HG02763 (cell line): Measurements from ENCODE around the gene PPT2.
A peak's percentile ranks its signal among the peaks of the same experiment; 100 is the strongest.

Experiments
- ATAC-seq: cut with Tn5 transposase; IDR thresholded peaks from one replicate; pipeline ENCODE4 v1.9.1; 2021; ENCODE audit warnings: mild to moderate bottlenecking, moderate library complexity; ENCODE audit not compliant: unreplicated experiment

PPT2 gene, protein sequence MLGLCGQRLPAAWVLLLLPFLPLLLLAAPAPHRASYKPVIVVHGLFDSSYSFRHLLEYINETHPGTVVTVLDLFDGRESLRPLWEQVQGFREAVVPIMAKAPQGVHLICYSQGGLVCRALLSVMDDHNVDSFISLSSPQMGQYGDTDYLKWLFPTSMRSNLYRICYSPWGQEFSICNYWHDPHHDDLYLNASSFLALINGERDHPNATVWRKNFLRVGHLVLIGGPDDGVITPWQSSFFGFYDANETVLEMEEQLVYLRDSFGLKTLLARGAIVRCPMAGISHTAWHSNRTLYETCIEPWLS

DNA sequence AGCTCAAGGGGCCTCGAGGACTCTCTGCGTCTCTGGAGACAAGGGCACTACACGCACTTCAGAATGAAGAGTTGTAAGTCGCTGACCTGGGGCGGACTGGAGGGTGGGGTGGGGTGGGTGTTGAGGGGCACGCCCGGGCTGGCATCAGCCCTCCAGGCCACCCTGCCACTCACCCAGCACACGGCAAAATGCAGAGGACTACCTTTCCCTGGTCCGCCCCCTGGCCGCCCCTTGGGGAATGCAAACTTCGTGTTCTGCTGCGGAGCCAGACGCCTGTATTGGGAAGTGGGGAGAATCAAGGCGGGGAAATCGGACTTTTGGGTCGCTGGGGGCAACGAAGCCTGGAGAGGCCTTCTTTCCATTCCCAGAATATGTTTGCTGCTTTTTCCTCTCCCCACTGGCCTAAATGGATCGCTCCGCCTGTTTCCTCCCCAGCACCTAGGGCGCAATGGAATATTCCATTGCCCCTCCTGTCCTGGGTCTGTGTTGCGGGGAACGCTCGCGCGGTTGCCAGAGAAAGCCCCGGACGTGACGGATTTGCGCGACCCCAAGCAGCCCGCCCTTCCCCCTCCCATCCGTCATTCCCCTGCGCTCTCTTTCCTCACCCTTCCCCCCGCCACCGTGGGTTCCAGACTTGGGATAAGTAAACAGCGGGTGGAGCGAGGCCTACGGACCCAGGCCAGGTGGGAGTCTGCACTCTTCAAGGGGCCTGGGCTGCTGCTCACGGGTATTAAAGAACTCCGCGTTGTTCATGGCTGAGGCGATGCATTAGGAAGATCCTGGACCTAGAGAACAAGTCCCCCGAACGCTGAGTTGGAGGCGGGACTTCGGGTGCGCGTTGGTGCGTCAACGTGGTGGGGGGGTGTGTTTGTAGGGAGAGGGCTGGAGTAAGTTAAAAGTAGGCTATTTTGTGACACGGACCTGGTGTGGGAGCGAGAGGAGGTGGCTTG lies at the start of gene PPT2:
PPT2 (plus strand) TSS at position 578 of the 950 bp plus-strand sequence. CDS start 454 bp downstream, outside the sequence.
- ATAC-seq: peak; percentile 23

DNA sequence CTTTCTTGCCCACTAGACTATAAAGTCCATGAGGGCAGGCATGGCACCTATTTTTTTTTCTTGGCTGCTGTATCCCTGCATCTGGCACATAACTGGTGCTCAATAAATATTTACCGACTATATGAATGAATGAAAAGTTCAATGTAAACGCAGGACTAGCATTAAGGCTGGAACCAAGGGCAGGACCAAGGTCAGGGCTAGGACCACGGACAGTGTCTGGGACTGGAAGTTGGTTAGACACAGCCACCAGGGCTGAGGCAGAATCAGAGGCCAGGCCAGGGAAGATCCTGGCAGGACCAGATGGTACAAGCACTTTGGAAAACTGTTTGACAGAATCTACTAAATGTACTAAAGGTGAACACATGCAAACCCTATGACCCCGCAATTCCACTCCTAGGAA lies 48.5 kb upstream of the PPT2 start:
- no peak for ATAC-seq

DNA sequence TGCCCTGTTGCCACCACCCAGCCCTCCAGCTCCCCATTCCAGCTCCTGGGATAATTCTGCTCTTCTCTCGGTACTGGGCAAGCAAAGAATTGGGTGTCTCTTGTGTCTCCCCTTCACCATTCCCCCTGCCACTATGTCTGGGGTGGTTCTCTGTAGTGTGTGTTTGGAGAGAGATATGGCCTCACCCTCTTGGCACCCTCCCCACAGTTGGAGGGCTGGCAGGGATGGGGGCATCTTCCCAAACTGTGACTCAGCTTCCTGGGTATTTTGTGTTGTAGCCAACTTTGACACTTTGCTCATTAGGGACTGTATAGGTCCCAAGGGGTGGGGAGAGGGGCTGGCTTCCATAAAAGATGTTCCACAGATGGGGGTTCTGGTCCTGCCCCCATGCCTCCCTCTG lies 46.5 kb upstream of the PPT2 start:
- no peak for ATAC-seq

DNA sequence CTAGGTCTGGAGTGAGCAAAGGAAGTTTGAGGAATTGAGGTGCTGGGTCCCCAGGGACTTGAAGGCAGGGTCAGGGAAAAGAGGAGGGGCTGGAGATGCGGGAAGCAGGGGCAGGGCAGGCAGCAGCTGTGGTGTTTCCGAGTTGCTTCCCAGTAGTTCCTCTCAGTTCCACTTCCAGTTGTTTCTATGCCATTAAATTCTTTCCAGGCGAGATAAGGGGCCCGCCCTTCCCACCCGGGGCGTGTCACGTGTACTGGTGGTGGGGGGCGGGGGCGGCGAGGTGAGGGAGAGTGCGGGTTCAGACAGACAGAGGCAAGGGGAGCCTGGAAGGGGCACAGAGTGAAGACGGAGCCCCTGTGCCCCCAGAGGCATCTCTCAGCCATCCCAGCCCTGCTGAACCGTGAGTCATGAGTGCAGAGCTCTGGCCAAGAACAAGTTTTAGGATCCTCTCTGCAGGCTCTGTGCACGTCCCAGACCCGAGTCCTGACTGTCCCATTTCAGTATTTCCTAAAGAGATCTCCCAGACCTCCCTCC lies 45.8 kb upstream of the PPT2 start:
- no peak for ATAC-seq

DNA sequence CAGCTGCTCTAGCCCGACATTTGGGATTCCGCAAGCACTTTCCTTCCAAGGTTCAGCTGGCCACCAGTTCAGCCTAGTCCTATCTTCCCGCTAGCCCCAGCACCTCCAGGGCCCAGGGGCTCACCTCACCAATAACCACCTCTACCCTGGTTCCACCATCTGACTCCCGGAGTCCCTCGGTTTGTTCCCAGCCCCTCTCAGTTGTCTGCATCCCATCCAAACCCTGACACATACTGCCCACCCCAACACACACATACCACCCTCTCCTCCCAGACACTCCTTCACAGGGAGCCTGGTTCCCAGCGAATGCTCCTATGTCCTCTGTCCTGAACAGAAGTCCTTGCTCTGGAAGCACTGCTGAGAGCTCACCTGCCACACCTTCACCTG lies 45.2 kb upstream of the PPT2 start:
- no peak for ATAC-seq

DNA sequence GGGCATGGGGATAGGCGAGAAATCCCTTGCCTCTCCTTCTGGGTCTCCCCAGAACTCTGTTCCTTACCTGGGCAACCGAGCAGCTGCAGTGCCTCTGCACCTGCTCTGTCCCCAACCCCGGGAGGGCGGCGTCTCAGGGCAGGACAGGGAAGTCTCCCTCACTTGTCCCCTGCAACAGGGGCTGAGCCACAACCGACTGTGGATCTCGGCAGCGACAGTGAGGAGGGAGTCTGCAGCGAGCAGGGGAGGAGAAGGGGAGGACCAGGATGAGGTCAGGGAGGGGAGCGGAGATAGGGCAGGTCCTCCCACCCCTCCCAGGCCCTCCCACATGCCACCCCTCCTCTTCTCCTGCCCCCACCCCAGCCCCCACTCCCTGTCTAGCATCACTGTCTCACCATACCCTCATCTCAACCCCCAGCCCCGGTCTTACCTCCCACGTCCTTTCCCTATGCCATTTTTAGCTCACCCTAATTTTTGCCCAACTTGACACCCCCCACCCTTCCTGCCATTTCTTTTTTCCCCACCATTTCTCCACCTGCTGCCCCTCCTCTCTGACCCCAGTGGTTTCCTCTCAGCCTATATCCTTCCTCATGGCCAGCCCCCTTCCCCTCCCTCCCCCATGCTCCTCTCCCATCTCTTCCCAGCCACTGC lies 44.7 kb upstream of the PPT2 start, which contains the start of gene TNXB:
TNXB (minus strand) TSS at position 225 of the 651 bp plus-strand sequence. CDS start 11,140 bp downstream, outside the sequence.
- no peak for ATAC-seq

DNA sequence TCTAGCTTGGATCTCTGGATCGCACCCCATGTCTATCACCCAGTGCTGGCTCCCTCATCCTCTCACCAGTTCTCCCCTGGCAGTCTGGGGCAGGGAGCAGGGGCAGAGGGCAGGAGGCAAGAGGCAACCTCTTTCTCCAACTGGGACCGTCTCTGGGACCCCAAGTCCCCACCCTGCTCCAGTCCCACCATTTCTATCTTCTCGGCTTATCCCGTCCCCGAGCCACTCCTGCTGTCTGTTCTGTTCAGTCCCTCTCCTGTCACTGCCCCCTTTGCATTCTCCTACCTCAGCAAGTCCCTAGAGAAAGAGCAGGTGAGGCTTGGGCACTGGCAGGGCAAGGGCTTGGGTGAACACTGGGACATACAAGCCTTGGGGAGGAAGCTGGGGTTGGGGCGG lies 44.2 kb upstream of the PPT2 start:
- no peak for ATAC-seq

DNA sequence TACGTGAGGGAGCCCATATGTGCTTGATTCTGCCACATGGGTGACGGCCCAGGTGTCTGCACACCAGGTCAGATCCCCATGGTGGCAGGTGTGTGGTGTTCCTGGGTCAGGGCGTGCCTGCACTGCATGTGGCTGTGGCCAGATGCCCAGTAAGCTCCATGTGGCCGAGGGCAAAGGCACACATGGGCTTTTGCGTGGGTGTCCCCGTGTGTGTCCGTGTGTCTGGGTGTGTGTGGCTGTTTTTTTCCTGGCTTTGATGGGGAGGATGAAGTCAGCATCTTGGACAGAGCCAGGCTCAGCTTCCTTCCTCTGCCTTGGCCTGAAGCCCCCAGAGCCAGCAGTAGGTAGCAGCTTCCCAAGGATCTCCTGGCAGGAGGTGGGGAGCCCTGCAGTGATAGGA lies 43.3 kb upstream of the PPT2 start:
- no peak for ATAC-seq

DNA sequence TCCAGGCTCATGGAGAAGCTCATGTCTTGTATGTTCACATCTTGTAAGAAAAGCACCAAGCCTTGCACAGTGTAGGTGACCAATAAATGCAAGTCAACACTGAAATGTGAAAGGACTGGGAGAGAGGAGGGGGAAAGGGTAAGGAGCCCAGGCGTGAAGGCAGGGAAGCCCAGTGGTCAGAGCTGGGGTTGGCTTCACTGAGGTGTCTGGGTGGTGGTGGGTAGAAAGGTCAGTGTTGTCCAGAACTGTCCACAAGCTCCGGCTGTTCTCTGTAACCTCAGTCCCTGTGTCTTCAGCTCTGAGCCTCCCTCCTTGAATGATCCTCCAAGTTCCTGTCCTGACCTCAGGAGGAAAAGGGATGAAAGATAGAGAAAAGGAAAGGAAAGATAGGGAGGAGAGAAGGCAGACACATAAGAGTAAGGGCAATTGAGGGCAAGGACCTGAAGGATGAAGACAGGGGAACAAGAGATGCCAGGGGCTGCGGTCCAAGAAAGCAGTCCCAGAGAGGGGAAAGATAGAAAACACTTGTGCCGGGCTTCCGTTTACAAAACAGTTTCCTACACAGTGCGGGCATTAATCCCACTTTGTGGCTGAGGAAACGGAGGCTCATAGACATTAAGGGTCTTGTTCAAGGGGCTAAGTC lies 42.4 kb upstream of the PPT2 start:
- no peak for ATAC-seq

DNA sequence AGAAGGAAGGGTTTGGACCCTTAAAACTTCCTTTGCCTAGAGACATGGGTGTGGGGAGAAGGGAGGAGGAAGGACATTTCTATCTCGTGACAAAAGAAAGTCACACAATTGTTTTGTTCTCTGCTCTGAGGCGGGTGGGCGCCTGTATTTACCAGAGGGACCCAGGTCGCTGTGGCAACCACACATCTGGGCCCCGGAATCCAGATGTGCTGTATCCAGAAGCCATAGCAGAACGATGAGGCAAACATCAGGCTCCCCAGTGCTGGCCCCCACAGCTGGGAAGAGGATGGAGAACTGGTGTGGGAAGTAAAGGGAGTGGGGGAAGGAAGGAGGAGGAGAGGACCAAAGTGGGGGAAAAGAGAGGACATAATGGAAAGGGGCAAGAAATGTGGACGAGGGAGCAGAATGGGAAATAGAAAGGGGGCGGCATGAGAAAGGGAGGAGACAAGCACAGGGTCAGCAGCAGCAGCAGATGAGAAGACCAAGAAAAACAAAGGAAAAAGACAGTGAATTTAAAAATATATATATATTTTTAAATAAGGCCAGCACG lies 41.4 kb upstream of the PPT2 start:
- no peak for ATAC-seq

DNA sequence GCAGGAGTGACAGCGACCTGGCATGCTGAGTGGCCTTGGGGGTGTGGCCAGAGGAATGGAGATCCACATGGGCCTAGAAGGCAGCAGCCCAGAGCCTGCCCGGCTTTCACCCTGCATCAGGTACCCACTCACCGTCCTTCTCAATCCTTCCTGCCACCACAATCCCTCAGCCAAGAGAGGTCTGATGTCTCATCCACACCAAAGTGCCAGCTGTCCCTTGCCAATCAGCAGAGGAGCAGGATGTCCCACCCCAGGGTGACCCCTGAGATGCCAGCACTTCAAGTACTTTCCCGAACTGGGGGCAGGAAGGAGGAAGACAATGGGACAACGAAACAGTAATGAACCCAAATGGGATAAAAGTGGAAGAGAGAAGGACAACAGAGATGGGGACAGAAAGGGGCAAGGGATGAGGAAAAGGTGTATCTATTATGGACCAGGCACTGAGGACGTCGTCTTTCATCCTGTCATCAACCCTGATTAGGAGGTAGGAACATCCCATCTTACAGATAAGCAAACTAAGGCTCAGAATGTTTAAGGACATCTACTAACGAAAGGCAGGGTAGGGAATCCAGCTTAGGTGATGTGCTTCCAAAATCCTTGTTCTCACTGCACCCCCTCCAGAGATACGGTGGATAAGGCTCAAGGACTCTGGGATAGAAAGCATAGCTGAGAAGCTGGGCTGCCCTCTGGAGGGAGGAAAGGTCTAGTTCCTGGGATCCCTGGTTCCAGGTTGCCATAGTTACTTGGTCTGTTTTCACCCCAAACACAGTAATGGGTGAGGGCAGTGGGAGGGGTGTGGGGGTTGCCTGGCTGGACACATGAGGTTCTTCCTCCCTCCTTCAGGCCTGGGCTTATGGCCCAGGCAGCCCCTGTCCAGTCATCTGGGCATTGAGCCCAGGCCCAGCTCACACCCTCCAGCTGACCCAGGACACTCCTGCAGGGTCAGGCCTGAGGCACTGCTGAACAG lies 40.3 kb upstream of the PPT2 start:
- ATAC-seq: no peak

DNA sequence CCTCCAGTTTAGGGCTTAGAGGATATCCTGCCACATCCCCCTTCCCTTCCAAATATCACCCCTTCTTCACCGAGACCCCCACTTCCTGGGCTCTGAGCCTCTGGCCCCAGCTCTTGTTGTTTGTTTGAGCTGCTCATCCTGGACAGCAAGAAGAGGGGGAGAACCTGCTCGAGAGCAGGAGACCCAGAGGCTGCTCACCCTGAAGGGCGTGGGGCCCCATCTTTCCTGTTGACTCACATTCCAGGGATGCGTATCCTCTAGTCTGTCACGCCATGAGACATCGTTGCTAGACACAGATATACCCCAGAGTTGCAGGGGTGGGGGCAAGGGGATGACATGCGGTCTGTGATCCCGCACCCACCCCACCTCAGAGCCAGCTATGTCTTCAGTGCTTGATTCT lies 39.1 kb upstream of the PPT2 start:
- no peak for ATAC-seq

DNA sequence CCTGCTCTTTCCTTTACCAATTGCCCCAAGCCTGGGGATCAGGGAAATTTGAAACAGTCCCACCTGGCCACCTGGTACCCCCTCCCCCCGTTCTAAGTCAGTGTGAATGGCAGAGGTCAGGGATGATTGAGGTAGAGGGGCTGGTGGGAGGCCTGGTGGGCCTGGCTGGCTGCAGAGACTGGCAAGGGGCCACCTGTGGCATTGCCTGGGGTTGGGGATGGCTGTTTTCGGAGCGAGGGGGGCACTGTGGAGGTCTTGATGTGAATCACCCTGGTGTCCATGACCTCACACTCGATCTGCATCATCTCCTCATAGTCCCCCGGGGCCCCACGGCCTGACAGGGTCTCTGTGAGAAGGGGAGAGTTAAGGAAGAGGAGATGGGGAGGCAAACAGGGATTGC lies 38.3 kb upstream of the PPT2 start:
- ATAC-seq: no peak

DNA sequence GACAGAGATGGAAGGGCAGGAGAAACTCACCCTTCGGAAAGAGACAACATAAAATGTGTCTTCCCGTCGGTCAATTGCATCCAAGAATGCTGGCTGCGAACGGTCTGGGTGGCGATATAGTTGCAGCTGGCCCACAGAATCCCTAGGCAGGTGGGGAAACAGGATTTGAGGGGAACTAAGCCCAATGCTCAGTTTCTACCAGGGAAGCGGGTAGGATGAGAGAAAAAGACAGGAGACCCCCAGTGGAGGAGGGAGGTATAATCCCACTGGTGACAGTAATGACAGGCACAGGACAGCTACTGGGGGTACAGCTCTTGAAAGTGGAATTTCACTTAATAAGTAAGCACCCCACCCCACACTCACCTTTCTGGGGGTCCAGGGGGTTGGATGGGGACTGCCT lies 37.3 kb upstream of the PPT2 start:
- ATAC-seq: no peak

DNA sequence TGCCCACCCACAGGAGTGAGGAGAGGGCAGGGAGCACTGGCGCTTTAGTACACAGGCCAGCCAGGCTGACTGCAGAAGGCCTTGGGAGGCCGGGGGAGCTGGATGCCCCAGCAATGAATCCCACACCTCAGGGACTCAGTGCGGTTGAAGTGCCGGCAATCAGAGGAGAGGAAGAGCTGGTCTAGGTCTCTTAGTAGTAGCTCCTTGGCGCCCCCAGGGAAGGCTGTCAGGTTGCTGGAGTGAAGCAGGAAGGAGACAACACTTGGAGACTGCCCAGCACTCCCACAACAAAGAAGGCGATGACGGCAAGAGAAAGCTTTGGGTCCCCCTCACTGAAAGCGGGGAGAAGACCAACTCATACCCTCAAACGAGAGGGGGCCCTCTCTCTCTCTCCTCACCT lies 36.5 kb upstream of the PPT2 start:
- ATAC-seq: no peak

DNA sequence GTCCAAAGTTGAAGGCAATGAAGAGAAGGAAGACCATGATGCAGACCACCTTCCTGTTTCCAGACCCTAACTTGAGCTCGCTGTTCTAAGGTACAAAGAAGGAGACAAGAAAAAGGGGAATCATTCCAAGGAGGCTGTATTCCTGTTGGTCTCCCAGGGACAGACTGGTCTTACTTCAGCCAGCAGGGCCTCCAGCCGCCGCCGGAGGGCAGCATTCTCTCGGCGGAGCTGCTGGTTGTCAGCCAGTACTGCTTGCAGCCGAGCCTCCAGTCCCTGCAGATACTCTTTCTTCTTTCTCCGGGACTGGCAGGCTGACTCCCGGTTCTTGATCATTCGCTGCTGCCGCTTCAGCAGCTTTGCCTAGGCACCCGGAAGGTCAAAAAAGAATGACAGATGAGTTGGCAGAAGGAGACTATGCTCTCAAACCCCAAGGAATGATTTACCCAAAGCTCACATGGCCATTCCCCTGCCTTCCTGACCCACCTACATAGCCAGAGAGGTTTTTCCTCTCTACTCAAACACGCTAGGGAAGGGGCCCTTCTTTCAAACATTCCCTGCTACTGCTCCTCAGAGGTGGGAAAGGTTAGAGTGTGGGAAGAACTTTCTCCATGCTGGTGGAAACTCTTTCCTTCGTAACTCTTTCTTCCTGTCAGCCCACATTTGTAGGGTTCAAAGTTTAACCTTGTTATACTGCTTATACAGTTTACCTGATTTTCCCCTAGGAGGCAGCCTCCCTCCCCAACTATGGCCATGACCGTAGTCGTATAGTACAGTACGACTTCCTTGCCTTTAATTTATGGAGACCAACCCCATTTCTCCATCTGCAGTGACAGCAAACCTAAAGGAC lies 34.9 kb upstream of the PPT2 start:
- no peak for ATAC-seq

DNA sequence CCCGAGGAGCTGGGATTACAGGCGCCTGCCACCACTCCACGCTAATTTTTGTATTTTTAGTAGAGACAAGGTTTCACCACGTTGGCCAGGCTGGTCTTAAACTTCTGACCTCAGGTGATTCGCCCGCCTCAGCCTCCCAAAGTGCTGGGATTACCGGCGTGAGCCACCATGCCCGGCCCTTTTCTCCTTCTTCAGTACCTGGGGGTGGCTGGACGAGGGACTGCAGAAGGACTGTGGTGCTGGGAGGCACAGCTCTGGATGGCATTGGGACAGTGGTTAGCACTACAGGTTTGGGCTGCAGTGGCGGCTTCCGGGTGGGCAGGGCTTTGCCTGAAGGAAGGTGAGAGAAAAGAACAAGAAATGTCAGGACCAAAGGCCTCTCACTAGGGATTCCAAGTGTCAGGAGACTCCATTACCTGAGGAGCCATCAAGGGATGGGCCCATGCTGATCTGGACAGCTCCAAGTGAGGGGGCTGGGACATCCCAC lies 33.3 kb upstream of the PPT2 start:
- ATAC-seq: no peak

DNA sequence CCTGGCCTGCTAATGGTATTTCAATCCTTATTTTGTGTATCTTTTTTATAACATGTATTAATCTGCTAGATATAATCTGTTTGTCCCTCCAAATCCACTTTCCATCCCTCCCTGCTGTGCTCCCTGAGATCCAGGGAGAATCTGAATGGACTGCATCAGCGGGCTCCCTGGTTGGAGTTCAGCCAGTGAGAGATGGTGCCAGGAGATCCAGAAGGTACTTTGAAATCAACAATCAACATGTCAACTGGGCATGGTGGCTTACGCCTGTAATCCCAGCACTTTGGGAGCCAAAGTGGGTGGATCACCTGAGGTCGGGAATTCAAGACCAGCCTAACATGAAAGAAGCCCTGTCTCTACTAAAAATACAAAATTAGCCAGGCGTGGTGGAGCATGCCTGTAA lies 30.3 kb upstream of the PPT2 start:
- ATAC-seq: no peak
